Transverse colon (tissue), 4 donors: ENCODE results near the gene LSM14B. TPM values are rescaled to one million over a fixed set of nuclear protein-coding genes. Genes with fewer than 3 reads are reported as not detected.

Experiments
- DNase-seq: peaks from one replicate; pipeline ENCODE4 v3.0.0-alpha.2; 2019
- H3K27ac ChIP-seq, 4 donors: fragments of 200-600 bp; sonication (generic); 2 replicates each; pipeline ENCODE4 v1.5.1; 2016 to 2018; ENCODE audit warnings: inconsistent platforms in 4 of 4
- H3K27me3 ChIP-seq: fragments of 200-600 bp; sonication (generic); 2 replicates; pipeline ENCODE4 v1.5.1; 2017; ENCODE audit warnings: inconsistent platforms
- H3K36me3 ChIP-seq, 4 donors: fragments of 200-600 bp; sonication (generic); 2 replicates each; pipeline ENCODE4 v1.5.1; 2017 to 2019; ENCODE audit warnings: inconsistent platforms in 4 of 4
- H3K4me1 ChIP-seq, 4 donors: fragments of 200-600 bp; sonication (generic); 2 replicates each; pipeline ENCODE4 v1.5.1; 2017 to 2020; ENCODE audit warnings: inconsistent platforms in 4 of 4
- H3K4me3 ChIP-seq, 4 donors: fragments of 200-600 bp; sonication (generic); 1 replicate in 1 of 4; 2 replicates in 3 of 4; pipeline versions ENCODE4 v1.5.1 to v1.6.1; 2017 to 2019; ENCODE audit warnings: inconsistent platforms in 4 of 4
- H3K9me3 ChIP-seq, 2 donors: fragments of 200-600 bp; sonication (generic); 2 replicates each; pipeline ENCODE4 v1.5.1; 2017 to 2019; ENCODE audit warnings: inconsistent platforms in 2 of 2
- CTCF ChIP-seq, 5 experiments: fragments of 200-600 bp in 3 of 5; fragments of 450-650 bp in 2 of 5; sonication (generic) in 3 of 5; IDR thresholded peaks; 1 replicate in 2 of 5; 2 replicates in 3 of 5; pipeline ENCODE4 v1.5.1; 2016 to 2017; ENCODE audit warnings: antibody characterized with exemption in 5 of 5, inconsistent platforms in 3 of 5, mild to moderate bottlenecking in 2 of 5, moderate library complexity in 1 of 5
- EP300 ChIP-seq: sonication (generic); formaldehyde crosslinking; IDR thresholded peaks from one replicate; pipeline ENCODE4 v1.6.1; 2017; ENCODE audit warnings: antibody characterized with exemption, low read depth
- POLR2A ChIP-seq: fragments of 450-650 bp; IDR thresholded peaks from one replicate; pipeline ENCODE4 v1.6.1; 2016; ENCODE audit warnings: antibody characterized with exemption, mild to moderate bottlenecking, moderate library complexity
- POLR2AphosphoS5 ChIP-seq, 3 donors: sonication (generic); formaldehyde crosslinking; IDR thresholded peaks; one replicate each; pipeline ENCODE4 v1.6.1; 2016; ENCODE audit warnings: antibody characterized with exemption in 3 of 3
- WGBS, 2 donors: methylation state at CpG; one replicate each; pipeline ENCODE4 v1.1.5; 2018; ENCODE audit warnings: low coverage in 1 of 2; 5-methylcytosine and 5-hydroxymethylcytosine counted together
- in situ Hi-C, 4 donors: fragments of 200-750 bp; cut with MboI; loops; one replicate each; pipeline versions ENCODE4 v1.15.0 to v1.15.1; 2017; ENCODE audit warnings: low sequenced_read_pairs in 3 of 4, low pct_ligation_motif_present in 1 of 4, low pct_unique_long_range_greater_than_20kb in 1 of 4
- intact Hi-C: fragments of 100-400 bp; cut with DNase I; formaldehyde crosslinking; loops from one replicate; pipeline ENCODE4 v1.15.1; 2023; ENCODE audit warnings: low total_unique reads
- total RNA-seq, 4 donors: library from RNA; depleted of rRNA; stranded (reverse); fragments of >200 nt; gene quantifications; one replicate each; pipeline ENCODE4 v1.1.0, GENCODE V29; 2016

Gene LSM14B
- total RNA-seq, 4 donors from 2014 or later, result 22.1 to 45.3 (median 35.6) TPM

GRCh38 chr20:62164879-62165761 is 42.8 kb downstream of the LSM14B start:
- H3K4me3 ChIP-seq, result no peak overlapping the region
- intact Hi-C loops, result no loop called here
- WGBS, 2 donors, result 93 to 95% methylated on average over 3 to 38 of the region's 41 CpGs
- no peaks in the 10 kb centered on the region for H3K27me3 ChIP-seq
- no peaks in the 10 kb centered on the region for H3K9me3 ChIP-seq
- H3K27ac ChIP-seq, result no peak overlapping the region
- peaks cover 0 to 19% (median 2%) of the 10 kb centered on the region in 4 donors for H3K36me3 ChIP-seq
- in situ Hi-C loops, result no loop called here
- no peak for DNase-seq
- TF ChIP-seq POLR2A, result no peak
- TF ChIP-seq CTCF (IDR thresholded peaks at IDR 0.05), result no peak
- no peak for TF ChIP-seq EP300
- TF ChIP-seq POLR2AphosphoS5 (IDR thresholded peaks at IDR 0.05), result no peak
- no peaks in the 10 kb centered on the region for H3K4me1 ChIP-seq

DNA sequence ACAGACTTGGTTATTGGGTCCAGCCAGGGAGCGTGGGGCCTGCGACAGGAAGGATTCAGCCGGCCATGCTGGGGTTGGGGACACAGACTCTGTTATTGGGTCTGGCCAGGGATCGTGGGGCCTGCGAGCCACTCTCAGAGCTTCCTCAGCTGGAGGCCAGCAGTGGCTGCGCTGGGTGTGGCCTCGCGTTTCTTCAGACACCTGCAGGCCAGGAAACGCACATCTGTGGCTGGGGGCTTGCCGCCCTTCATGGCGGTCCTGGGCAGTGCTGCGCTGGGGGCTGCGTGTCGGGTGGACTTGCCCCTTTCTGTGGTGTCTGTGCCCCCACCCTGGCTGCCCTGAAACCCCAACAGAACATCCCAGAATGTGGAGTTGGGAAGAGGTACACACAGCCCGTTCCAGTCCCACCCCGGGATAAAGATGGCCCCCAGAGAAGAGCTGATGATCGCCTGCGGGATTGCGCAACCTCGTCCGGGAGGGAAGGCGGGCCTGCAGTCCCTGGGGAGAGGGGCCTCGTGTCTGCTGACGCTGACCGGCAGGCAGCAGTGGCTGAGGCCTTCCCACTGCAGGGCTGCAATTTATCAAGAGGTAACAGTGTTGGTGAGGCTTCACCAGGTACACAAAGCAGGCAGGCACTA is 43.6 kb downstream of the LSM14B start:
- no peaks in the 10 kb centered on the region for H3K9me3 ChIP-seq
- no peak overlapping the region for H3K4me3 ChIP-seq
- no peak for DNase-seq
- no peak overlapping the region for H3K27ac ChIP-seq
- in situ Hi-C loops, result no loop called here
- H3K27me3 ChIP-seq, result no peaks in the 10 kb centered on the region
- WGBS, 2 donors, result 87% methylated on average over 24 of the region's 25 CpGs; no CpG with 5 or more reads in 1 of the 2 donors
- intact Hi-C loops, result no loop called here
- peaks cover 0 to 19% (median 2%) of the 10 kb centered on the region in 4 donors for H3K36me3 ChIP-seq
- TF ChIP-seq EP300 (no peak), CTCF (IDR thresholded peaks at IDR 0.05) (no peak), POLR2AphosphoS5 (IDR thresholded peaks at IDR 0.05) (no peak), POLR2A (no peak)
- H3K4me1 ChIP-seq, result no peaks in the 10 kb centered on the region

- in situ Hi-C loops, result no loop called here
- TF ChIP-seq CTCF (IDR thresholded peaks at IDR 0.05) (no peak), POLR2AphosphoS5 (IDR thresholded peaks at IDR 0.05) (no peak), EP300 (no peak), POLR2A (no peak)
- 93% methylated on average over 6 of the region's 6 CpGs; no CpG with 5 or more reads in 1 of the 2 donors for WGBS, 2 donors
These were observed 45.2 kb downstream of the LSM14B start for GRCh38 chr20:62167474-62167873.

GRCh38 chr20:62168061-62168460 is 45.8 kb downstream of the LSM14B start:
- Histone ChIP-seq H3K27me3 (no peaks in the 10 kb centered on the region), H3K36me3 (peaks cover 0 to 14% (median 2%) of the 10 kb centered on the region in 4 donors)
- TF ChIP-seq POLR2A (no peak), EP300 (no peak)

More at GRCh38 chr20:62167474-62167873, 45.2 kb downstream of the LSM14B start:
- H3K4me1 ChIP-seq, result no peaks in the 10 kb centered on the region
- H3K9me3 ChIP-seq, result no peaks in the 10 kb centered on the region
- H3K4me3 ChIP-seq, result no peak overlapping the region
- H3K36me3 ChIP-seq, result peaks cover 0 to 19% (median 2%) of the 10 kb centered on the region in 4 donors
- no peak for DNase-seq
- intact Hi-C loops, result no loop called here
- H3K27me3 ChIP-seq, result no peaks in the 10 kb centered on the region
- no peak overlapping the region for H3K27ac ChIP-seq

More at GRCh38 chr20:62168061-62168460, 45.8 kb downstream of the LSM14B start:
- DNase-seq, result no peak
- H3K27ac ChIP-seq, result no peak overlapping the region
- intact Hi-C loops, result no loop called here
- WGBS, 2 donors, result 92 to 100% methylated on average over 1 to 4 of the region's 4 CpGs
- no peaks in the 10 kb centered on the region for H3K4me1 ChIP-seq
- in situ Hi-C loops, result no loop called here
- H3K9me3 ChIP-seq, result no peaks in the 10 kb centered on the region
- H3K4me3 ChIP-seq, result no peak overlapping the region
